PC-9 (cell line): Measurements from ENCODE around the gene SIAE. TPM values are rescaled to one million over a fixed set of nuclear protein-coding genes. Genes with fewer than 3 reads are reported as not detected.

Experiments
- BruUV-seq: library from RNA; stranded (reverse); fragments of 400-500 nt; replicated peaks from 2 replicates; lab custom pipeline; 2021; lab: Mats Ljungman, UMichigan
- CTCF ChIA-PET: fragments of 300-600 bp; sonication (Branson Sonifier 250); formaldehyde crosslinking; loops from one replicate; lab custom pipeline; 2022; ENCODE audit warnings: antibody characterized with exemption; lab: Charles Lee
- POLR2A ChIA-PET: fragments of 300-600 bp; sonication (Branson Sonifier 250); formaldehyde crosslinking; loops from one replicate; lab custom pipeline; 2022; ENCODE audit warnings: antibody characterized with exemption; ENCODE audit not compliant: unreplicated experiment; lab: Charles Lee
- DNase-seq, 2 experiments: peaks; one replicate each; pipeline versions ENCODE4 v3.0.0 to v3.0.0-alpha.2; 2015 to 2022; ENCODE audit warnings: mixed read lengths in 1 of 2
- H2AFZ ChIP-seq: fragments of 200-600 bp; sonication (generic); 2 replicates; pipeline ENCODE4 v1.8.1; 2017; ENCODE audit warnings: antibody characterized with exemption
- H3F3A ChIP-seq: fragments of 200-600 bp; sonication (generic); 2 replicates; pipeline ENCODE4 v1.8.1; 2017; ENCODE audit warnings: antibody characterized with exemption, mild to moderate bottlenecking, low read depth; ENCODE audit not compliant: insufficient read depth
- H3K27ac ChIP-seq: fragments of 200-600 bp; sonication (generic); 2 replicates; pipeline ENCODE4 v1.6.1; 2016; ENCODE audit warnings: mixed run types
- H3K27me3 ChIP-seq: fragments of 200-600 bp; sonication (generic); 2 replicates; pipeline ENCODE4 v1.6.1; 2016; ENCODE audit warnings: low read depth, mixed run types; ENCODE audit not compliant: insufficient read depth
- H3K36me3 ChIP-seq: fragments of 200-600 bp; sonication (generic); 2 replicates; pipeline ENCODE4 v1.6.1; 2016; ENCODE audit warnings: low read depth, mixed run types
- H3K4me1 ChIP-seq: fragments of 200-600 bp; sonication (generic); replicated peaks from 2 replicates; pipeline ENCODE4 v1.6.1; 2016; ENCODE audit warnings: mixed run types; ENCODE audit not compliant: insufficient read depth
- H3K4me2 ChIP-seq: fragments of 200-600 bp; sonication (generic); 2 replicates; pipeline ENCODE4 v1.6.1; 2017; ENCODE audit warnings: mixed run types
- H3K4me3 ChIP-seq: fragments of 200-600 bp; sonication (generic); 2 replicates; pipeline ENCODE4 v1.6.1; 2016; ENCODE audit warnings: mixed run types
- H3K79me2 ChIP-seq: fragments of 200-600 bp; sonication (generic); 2 replicates; pipeline ENCODE4 v1.6.1; 2017; ENCODE audit warnings: low read depth, mixed run types
- H3K9me2 ChIP-seq: fragments of 200-600 bp; sonication (generic); 2 replicates; pipeline ENCODE4 v1.8.1; 2017; ENCODE audit warnings: mild to moderate bottlenecking; ENCODE audit not compliant: insufficient read depth
- H3K9me3 ChIP-seq: fragments of 200-600 bp; sonication (generic); 2 replicates; pipeline ENCODE4 v1.8.1; 2016; ENCODE audit warnings: low read depth; ENCODE audit not compliant: insufficient read depth
- H4K20me1 ChIP-seq: fragments of 200-600 bp; sonication (generic); 2 replicates; pipeline ENCODE4 v1.8.1; 2017; ENCODE audit not compliant: insufficient read depth
- CTCF ChIP-seq: fragments of 200-600 bp; sonication (generic); conservative IDR thresholded peaks from 2 replicates; pipeline ENCODE4 v1.6.1; 2017; ENCODE audit warnings: mixed run types, antibody characterized with exemption, mild to moderate bottlenecking, moderate library complexity
- EZH2 ChIP-seq: fragments of 200-600 bp; sonication (generic); IDR thresholded peaks from 2 replicates; pipeline ENCODE4 v1.8.0; 2017; ENCODE audit warnings: antibody characterized with exemption, low read depth
- intact Hi-C: fragments of 100-400 bp; cut with micrococcal nuclease; formaldehyde crosslinking; loops from one replicate; pipeline ENCODE4 v1.10.0; 2022; ENCODE audit not compliant: unreplicated experiment
- total RNA-seq: library from RNA; stranded (reverse); gene quantifications from 2 replicates; pipeline ENCODE4 v1.2.3, GENCODE V29; 2021

The SIAE gene
- total RNA-seq, 1 experiment from 2014 or later: 29.2 TPM

DNA sequence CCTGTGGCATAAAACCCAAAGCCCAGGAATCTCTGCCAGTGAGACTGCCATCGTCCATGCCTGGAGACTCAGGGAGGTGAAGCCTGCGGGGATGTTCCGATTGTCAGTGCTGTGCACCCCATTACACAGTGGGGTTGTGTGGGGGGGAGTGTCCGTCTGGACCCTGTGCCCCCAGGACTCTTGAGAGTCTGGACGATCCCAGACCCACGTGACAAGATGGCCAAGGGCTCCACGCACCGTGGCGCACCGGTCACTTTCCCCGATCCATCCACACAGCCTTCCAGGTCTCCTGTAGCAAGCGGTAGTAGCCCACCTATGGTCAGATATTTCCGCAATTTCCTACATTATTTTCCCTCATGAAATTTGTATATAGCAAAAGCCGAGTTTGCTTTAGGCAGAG lies 45.3 kb upstream of the SIAE start:
- H3K36me3 ChIP-seq: no peaks in the 10 kb centered on the region
- H3K27ac ChIP-seq: no peak overlapping the region
- ChIA-PET POLR2A (no interaction called here), CTCF (no interaction called here)
- peaks cover 61% of the 10 kb centered on the region for H3K27me3 ChIP-seq
- H2AFZ ChIP-seq: no peak overlapping the region
- no peak for TF ChIP-seq EZH2
- TF ChIP-seq CTCF: no peak
- H3K4me1 ChIP-seq: no peaks in the 10 kb centered on the region
- H3K79me2 ChIP-seq: no peaks in the 10 kb centered on the region
- no peak for DNase-seq
- no peak overlapping the region for H3K4me3 ChIP-seq
- BruUV-seq: no TSS peak
- no peak overlapping the region for H3K4me2 ChIP-seq
- no peaks in the 10 kb centered on the region for H3K9me3 ChIP-seq
- no peaks in the 10 kb centered on the region for H3K9me2 ChIP-seq
- H3F3A ChIP-seq: no peaks in the 10 kb centered on the region
- intact Hi-C loops: no loop called here
- no peaks in the 10 kb centered on the region for H4K20me1 ChIP-seq

DNA sequence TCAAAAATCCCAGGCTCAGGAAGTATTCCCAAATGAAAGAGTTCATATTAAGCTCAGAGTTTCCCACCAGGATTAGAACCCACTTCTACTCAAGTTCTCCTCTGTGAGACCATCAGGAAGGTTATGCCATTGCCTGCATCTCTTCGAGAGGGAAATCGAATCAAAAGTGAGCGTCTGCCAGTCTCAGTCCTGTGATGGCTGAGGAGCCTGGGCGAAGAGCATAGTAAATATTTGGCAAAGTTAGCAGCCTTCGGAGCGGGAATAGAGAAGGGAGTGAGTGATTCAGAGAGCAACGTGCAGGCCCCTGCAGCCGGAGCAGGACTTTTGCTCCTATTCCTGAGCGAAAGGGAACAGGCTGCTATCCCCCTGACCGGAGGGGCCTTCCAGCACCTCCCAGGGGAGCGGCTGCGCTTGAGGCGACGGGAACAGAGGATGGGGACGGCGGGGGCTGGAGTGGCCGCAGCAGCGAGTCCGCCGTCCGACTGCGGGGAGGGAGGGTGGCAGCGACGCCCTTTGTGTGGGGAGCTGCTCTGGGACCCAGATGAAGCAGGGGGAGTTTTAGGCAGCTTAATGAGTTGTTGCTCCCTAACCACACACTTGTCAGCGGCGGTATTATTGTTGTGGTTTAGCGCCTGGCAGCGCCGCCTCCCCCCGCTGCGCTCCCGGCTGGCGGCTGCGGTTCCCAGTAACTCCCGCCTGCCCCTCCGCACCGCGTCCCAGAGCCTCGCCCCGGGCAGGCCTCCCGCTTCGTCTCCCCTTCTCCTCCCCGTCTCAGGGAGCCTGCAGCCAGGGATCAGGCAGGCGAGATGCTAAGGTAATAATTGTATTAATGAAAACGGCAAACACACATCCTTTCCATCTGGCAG lies 44.5 kb upstream of the SIAE start:
- BruUV-seq: no TSS peak
- Histone ChIP-seq H3K27ac (no peak overlapping the region), H3K9me2 (no peaks in the 10 kb centered on the region), H3K36me3 (no peaks in the 10 kb centered on the region), H3K4me1 (no peaks in the 10 kb centered on the region), H2AFZ (no peak overlapping the region), H3K79me2 (no peaks in the 10 kb centered on the region), H3K9me3 (no peaks in the 10 kb centered on the region), H3K27me3 (peaks cover 53% of the 10 kb centered on the region), H3F3A (no peaks in the 10 kb centered on the region), H3K4me3 (no peak overlapping the region), H4K20me1 (no peaks in the 10 kb centered on the region), H3K4me2 (no peak overlapping the region)
- ChIA-PET CTCF (no interaction called here), POLR2A (no interaction called here)
- no peak for DNase-seq
- intact Hi-C loops: no loop called here
- no peak for TF ChIP-seq EZH2
- no peak for TF ChIP-seq CTCF

- Histone ChIP-seq H3K36me3 (no peaks in the 10 kb centered on the region), H3K9me3 (no peaks in the 10 kb centered on the region), H3K9me2 (no peaks in the 10 kb centered on the region), H3K27ac (no peak overlapping the region), H2AFZ (no peak overlapping the region), H4K20me1 (no peaks in the 10 kb centered on the region), H3K27me3 (peaks cover 47% of the 10 kb centered on the region), H3K4me3 (no peak overlapping the region), H3K4me2 (no peak overlapping the region), H3K4me1 (no peaks in the 10 kb centered on the region), H3F3A (no peaks in the 10 kb centered on the region), H3K79me2 (no peaks in the 10 kb centered on the region)
- CTCF ChIA-PET: no interaction called here
- intact Hi-C loops: no loop called here
- POLR2A ChIA-PET: no interaction called here
- BruUV-seq: no TSS peak
- DNase-seq: no peak
- TF ChIP-seq CTCF (no peak), EZH2 (no peak)
Observed at GRCh38 chr11:124717421-124717785, 43.9 kb upstream of the SIAE start.
